ENCODE measurements around the gene STAT3.

- TF ChIP-seq, protein P1, sequence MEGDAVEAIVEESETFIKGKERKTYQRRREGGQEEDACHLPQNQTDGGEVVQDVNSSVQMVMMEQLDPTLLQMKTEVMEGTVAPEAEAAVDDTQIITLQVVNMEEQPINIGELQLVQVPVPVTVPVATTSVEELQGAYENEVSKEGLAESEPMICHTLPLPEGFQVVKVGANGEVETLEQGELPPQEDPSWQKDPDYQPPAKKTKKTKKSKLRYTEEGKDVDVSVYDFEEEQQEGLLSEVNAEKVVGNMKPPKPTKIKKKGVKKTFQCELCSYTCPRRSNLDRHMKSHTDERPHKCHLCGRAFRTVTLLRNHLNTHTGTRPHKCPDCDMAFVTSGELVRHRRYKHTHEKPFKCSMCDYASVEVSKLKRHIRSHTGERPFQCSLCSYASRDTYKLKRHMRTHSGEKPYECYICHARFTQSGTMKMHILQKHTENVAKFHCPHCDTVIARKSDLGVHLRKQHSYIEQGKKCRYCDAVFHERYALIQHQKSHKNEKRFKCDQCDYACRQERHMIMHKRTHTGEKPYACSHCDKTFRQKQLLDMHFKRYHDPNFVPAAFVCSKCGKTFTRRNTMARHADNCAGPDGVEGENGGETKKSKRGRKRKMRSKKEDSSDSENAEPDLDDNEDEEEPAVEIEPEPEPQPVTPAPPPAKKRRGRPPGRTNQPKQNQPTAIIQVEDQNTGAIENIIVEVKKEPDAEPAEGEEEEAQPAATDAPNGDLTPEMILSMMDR (IDR thresholded peaks at IDR 0.05; ENCODE audit: low read depth, low read length, poor library complexity, severe bottlenecking), result no peak
- TF ChIP-seq EZH2phosphoT487 (IDR thresholded peaks at IDR 0.05; ENCODE audit: borderline replicate concordance, low read length), result no peak
Observed at GRCh38 chr17:42380935-42381334, 7.3 kb downstream of the STAT3 start.

Measured in DOHH2 (cell line).